Trophoblast cell (in vitro differentiated cells and primary cell): ENCODE measurements around the gene KIAA0232.

ENCODE experiments used
- DNase-seq, 2 donors: peaks; one replicate each; pipeline ENCODE4 v3.0.0-alpha.2; 2016
- H2AFZ ChIP-seq: 2 replicates; pipeline ENCODE4 v1.6.1; 2013; ENCODE audit warnings: low read length, moderate library complexity, mild to moderate bottlenecking; ENCODE audit not compliant: insufficient read depth, poor library complexity
- H2AK5ac ChIP-seq: 2 replicates; pipeline ENCODE4 v1.6.1; 2013; ENCODE audit warnings: mild to moderate bottlenecking, low read length
- H2BK120ac ChIP-seq: 2 replicates; pipeline ENCODE4 v1.6.1; 2013; ENCODE audit warnings: low read length, mild to moderate bottlenecking, moderate library complexity; ENCODE audit not compliant: insufficient read depth, poor library complexity
- H2BK12ac ChIP-seq: 2 replicates; pipeline ENCODE4 v1.6.1; 2013; ENCODE audit warnings: mild to moderate bottlenecking, low read length, moderate library complexity
- H2BK5ac ChIP-seq: 2 replicates; pipeline ENCODE4 v1.6.1; 2013; ENCODE audit warnings: low read length, low read depth, moderate library complexity, mild to moderate bottlenecking; ENCODE audit not compliant: poor library complexity
- H3K14ac ChIP-seq: 2 replicates; pipeline ENCODE4 v1.6.1; 2013; ENCODE audit warnings: mild to moderate bottlenecking, low read length
- H3K18ac ChIP-seq: 2 replicates; pipeline ENCODE4 v1.6.1; 2013; ENCODE audit warnings: mild to moderate bottlenecking, low read length
- H3K23ac ChIP-seq: 2 replicates; pipeline ENCODE4 v1.6.1; 2013; ENCODE audit warnings: low read length
- H3K27ac ChIP-seq: 2 replicates; pipeline ENCODE4 v1.5.1; 2013; ENCODE audit warnings: low read depth, mild to moderate bottlenecking, inconsistent platforms, low read length, moderate library complexity
- H3K27me3 ChIP-seq: 2 replicates; pipeline ENCODE4 v1.6.1; 2013; ENCODE audit warnings: inconsistent platforms, mild to moderate bottlenecking, low read length, moderate library complexity; ENCODE audit not compliant: insufficient read depth
- H3K36me3 ChIP-seq, 2 experiments: 1 replicate in 1 of 2; 2 replicates in 1 of 2; pipeline ENCODE4 v1.6.1; 2013; ENCODE audit warnings: low read length in 2 of 2, mild to moderate bottlenecking in 2 of 2, moderate library complexity in 1 of 2; ENCODE audit not compliant: insufficient read depth in 2 of 2, control insufficient read depth in 1 of 2
- H3K4ac ChIP-seq: 2 replicates; pipeline ENCODE4 v1.6.1; 2013; ENCODE audit warnings: low read depth, mild to moderate bottlenecking, low read length, moderate library complexity
- H3K4me1 ChIP-seq, 2 experiments: 1 replicate in 1 of 2; 2 replicates in 1 of 2; pipeline ENCODE4 v1.6.1; 2013; ENCODE audit warnings: low read length in 2 of 2, mild to moderate bottlenecking in 2 of 2, moderate library complexity in 1 of 2; ENCODE audit not compliant: insufficient read depth in 2 of 2, control insufficient read depth in 1 of 2
- H3K4me2 ChIP-seq: 2 replicates; pipeline ENCODE4 v1.6.1; 2013; ENCODE audit warnings: inconsistent platforms, mild to moderate bottlenecking, low read length, moderate library complexity
- H3K4me3 ChIP-seq: 2 replicates; pipeline ENCODE4 v1.5.1; 2013; ENCODE audit warnings: mild to moderate bottlenecking, low read depth, low read length, inconsistent platforms
- H3K79me1 ChIP-seq: one replicate; pipeline ENCODE4 v1.6.1; 2013; ENCODE audit warnings: low read length
- H3K79me2 ChIP-seq: 2 replicates; pipeline ENCODE4 v1.6.1; 2013; ENCODE audit warnings: low read length, mild to moderate bottlenecking; ENCODE audit not compliant: control insufficient read depth, insufficient read depth, poor library complexity
- H3K9ac ChIP-seq: 2 replicates; pipeline ENCODE4 v1.6.1; 2013; ENCODE audit warnings: mild to moderate bottlenecking, low read length
- H3K9me3 ChIP-seq: 2 replicates; pipeline ENCODE4 v1.6.1; 2013; ENCODE audit warnings: low read depth, mild to moderate bottlenecking, control low read depth, inconsistent platforms, low read length; ENCODE audit not compliant: insufficient read depth
- H4K12ac ChIP-seq: 2 replicates; pipeline ENCODE4 v1.6.1; 2013; ENCODE audit warnings: low read depth, mild to moderate bottlenecking, low read length, moderate library complexity
- H4K8ac ChIP-seq: 2 replicates; pipeline ENCODE4 v1.6.1; 2013; ENCODE audit warnings: low read depth, mild to moderate bottlenecking, low read length, moderate library complexity
- H4K91ac ChIP-seq: one replicate; pipeline ENCODE4 v1.6.1; 2013; ENCODE audit warnings: low read depth, mild to moderate bottlenecking, low read length, moderate library complexity
- WGBS: extraction: QIAGEN DNeasy Blood & Tissue Kit; methylation state at CpG from one replicate; pipeline ENCODE4 v1.1.7; 2013; ENCODE audit warnings: missing lambda C conversion rate; ENCODE audit not compliant: insufficient read length, insufficient coverage; ENCODE audit errors: extremely low coverage; 5-methylcytosine and 5-hydroxymethylcytosine counted together

KIAA0232 gene

DNA sequence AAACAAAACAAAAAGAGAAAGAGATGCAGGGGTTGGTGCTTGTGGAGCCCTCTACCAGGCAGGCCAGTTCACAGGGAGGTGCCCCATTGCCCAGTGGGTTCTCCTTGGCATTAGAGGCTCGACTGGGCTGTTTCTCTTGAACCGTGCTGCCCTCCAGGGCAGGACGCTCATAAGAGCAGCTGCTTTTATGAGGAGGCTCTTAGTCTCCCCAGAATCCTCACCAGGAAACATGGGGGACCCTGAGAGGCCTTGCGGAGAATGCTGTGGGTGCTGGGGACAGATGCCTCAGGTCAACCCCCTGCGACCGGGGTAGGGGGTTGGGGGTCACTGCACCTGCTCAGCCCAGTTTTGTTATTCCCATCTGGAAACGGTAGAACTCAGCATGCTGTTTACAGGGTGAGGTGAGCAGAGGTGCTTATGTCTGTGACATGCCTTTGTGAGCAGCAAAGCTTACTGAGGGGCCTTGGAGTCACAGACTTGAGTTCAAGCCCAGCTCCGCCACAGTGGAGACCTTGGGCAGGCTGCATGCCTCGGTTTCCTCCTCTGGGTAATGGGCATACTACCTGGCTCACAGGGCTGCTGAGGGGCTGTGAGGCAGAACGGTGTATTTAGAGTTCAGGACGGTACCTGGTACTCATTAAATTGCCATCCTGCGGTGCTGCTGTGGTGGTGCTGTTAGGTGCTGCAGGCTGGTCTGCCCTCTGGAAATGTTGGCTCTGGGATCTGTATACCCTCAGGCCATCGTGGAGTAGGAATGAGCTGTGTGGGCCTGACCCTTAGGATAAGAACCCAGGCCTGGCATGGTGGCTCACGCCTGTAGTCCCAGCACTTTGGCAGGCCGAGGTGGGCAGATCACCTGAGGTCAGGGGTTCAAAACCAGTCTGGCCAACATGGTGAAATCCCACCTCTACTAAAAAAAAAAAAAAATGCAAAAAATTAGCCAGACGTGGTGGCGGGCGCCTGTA, 132.8 kb downstream of the KIAA0232 start:
- Histone ChIP-seq H3K4ac (peak overlapping the region; percentile 12), H3K4me1 (peaks cover 27 to 32% of the 10 kb centered on the region in 2 experiments), H2AK5ac (peak overlapping the region; percentile 21), H3K36me3 (no peaks in the 10 kb centered on the region), H3K27ac (no peak overlapping the region), H3K27me3 (no peaks in the 10 kb centered on the region), H3K23ac (no peak overlapping the region), H2BK120ac (no peak overlapping the region), H2BK12ac (peak overlapping the region; percentile 6), H4K91ac (peak overlapping the region; percentile 55), H3K4me3 (no peak overlapping the region), H2AFZ (no peak overlapping the region), H4K8ac (no peak overlapping the region), H3K79me2 (peaks cover 4% of the 10 kb centered on the region), H3K9ac (no peak overlapping the region), H2BK5ac (no peak overlapping the region), H4K12ac (no peak overlapping the region), H3K4me2 (no peak overlapping the region), H3K79me1 (peaks cover 6% of the 10 kb centered on the region), H3K9me3 (no peaks in the 10 kb centered on the region), H3K14ac (no peak overlapping the region), H3K18ac (no peak overlapping the region)
- DNase-seq: peak in 1 of 2 donors; percentile 63
- WGBS: no CpG with 5 or more reads among the region's 18 CpGs

DNA sequence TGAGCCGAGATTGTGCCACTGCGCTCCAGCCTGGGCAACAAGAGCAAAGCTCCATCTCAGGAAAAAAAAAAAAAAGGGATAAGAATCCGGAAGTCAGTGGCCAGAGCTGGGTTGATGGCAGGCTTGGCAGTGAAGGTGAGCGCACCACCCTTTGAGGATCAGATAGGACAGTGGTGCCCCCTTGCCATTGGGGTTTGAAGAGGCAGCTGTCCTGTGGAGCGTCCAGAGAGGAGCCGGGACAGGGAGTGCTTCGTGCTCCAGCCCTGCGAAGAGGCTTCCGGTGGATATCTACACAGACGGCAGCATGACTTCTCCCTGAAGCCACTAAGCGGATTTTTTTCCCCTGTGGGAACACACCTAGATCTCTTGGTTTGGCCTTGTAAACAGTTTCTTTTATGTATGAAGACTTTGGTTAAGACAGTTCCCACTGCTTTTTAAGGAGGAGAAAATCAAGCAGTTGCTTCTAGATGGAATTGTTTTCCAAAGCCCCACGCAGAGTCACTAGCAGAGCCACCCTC, 133.6 kb downstream of the KIAA0232 start:
- H2BK5ac ChIP-seq: no peak overlapping the region
- H3K79me1 ChIP-seq: peaks cover 6% of the 10 kb centered on the region

DNA sequence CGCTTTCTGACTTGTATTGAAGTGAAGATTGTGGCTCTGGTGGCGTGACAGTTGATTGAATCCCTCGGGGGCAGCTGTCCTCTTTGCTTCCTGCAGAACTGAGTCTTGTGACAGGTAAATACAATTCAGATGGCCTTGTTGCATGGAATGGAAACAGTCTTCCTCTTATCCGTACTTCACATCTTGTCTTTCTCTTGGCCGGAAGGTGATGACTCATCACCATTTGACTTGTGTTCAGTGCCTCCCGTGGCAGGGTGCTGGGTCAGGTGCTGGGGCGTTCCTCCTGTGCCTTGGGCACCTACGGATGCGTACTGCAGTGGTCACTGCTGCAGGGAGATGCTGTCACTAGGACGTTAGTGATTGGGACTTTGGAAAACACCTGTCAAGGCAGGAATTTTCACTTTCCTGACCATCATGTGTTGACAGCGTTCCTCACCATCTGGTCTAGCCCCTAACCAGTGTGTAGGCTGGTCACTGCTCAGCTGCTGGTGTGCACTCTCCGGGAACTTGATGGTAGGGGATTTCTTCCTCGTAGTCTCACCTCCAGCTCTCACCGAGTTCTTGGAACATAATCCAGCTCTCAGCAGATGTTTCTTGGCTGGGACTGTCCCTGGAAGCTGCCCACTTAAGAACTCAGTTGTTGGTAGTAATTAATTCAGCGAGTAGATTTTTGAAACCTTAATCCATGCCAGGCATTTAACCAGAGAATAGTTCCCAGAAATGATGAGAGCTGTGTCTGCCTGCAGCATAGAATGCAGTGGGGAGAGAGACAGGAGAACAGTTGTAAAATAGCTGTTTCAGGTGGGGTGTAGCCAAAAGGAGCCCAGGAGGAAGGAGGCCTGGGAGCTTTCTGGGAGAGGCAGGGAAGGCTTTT, 134.3 kb downstream of the KIAA0232 start:
- H3K27ac ChIP-seq: peak overlapping the region; percentile 66
- peak overlapping the region; percentile 1 for H4K91ac ChIP-seq
- no peak overlapping the region for H2BK12ac ChIP-seq
- H3K23ac ChIP-seq: no peak overlapping the region
- H3K79me1 ChIP-seq: peaks cover 6% of the 10 kb centered on the region
- H3K9me3 ChIP-seq: no peaks in the 10 kb centered on the region
- H2BK120ac ChIP-seq: no peak overlapping the region
- no CpG with 5 or more reads among the region's 15 CpGs for WGBS
- no peak overlapping the region for H2BK5ac ChIP-seq
- H3K18ac ChIP-seq: no peak overlapping the region
- no peak overlapping the region for H2AK5ac ChIP-seq
- DNase-seq: peak; percentile 76 to 83
- H3K27me3 ChIP-seq: no peaks in the 10 kb centered on the region
- no peaks in the 10 kb centered on the region for H3K36me3 ChIP-seq
- H3K9ac ChIP-seq: no peak overlapping the region
- no peaks in the 10 kb centered on the region for H3K79me2 ChIP-seq
- H2AFZ ChIP-seq: no peak overlapping the region
- H3K4ac ChIP-seq: no peak overlapping the region
- no peak overlapping the region for H3K4me2 ChIP-seq
- H3K4me1 ChIP-seq: peaks cover 22 to 30% of the 10 kb centered on the region in 2 experiments
- H3K4me3 ChIP-seq: no peak overlapping the region
- H4K8ac ChIP-seq: no peak overlapping the region
- H3K14ac ChIP-seq: no peak overlapping the region
- H4K12ac ChIP-seq: no peak overlapping the region

More for the DNA sequence above, 133.6 kb downstream of the KIAA0232 start:
- no peaks in the 10 kb centered on the region for H3K9me3 ChIP-seq
- H2BK12ac ChIP-seq: peak overlapping the region; percentile 56
- H2BK120ac ChIP-seq: peak overlapping the region; percentile 64
- no peak overlapping the region for H3K9ac ChIP-seq
- H2AFZ ChIP-seq: no peak overlapping the region
- H3K27ac ChIP-seq: peak overlapping the region; percentile 66
- H3K36me3 ChIP-seq: no peaks in the 10 kb centered on the region
- H3K4me2 ChIP-seq: no peak overlapping the region
- H4K8ac ChIP-seq: peak overlapping the region; percentile 35
- no peak overlapping the region for H3K4ac ChIP-seq
- DNase-seq: no peak
- H4K12ac ChIP-seq: no peak overlapping the region
- peak overlapping the region; percentile 62 for H3K14ac ChIP-seq
- no peaks in the 10 kb centered on the region for H3K27me3 ChIP-seq
- no peaks in the 10 kb centered on the region for H3K79me2 ChIP-seq
- peak overlapping the region; percentile 22 for H3K18ac ChIP-seq
- peak overlapping the region; percentile 80 for H4K91ac ChIP-seq
- no CpG with 5 or more reads among the region's 12 CpGs for WGBS
- no peak overlapping the region for H2AK5ac ChIP-seq
- H3K4me3 ChIP-seq: no peak overlapping the region
- H3K23ac ChIP-seq: no peak overlapping the region
- H3K4me1 ChIP-seq: peaks cover 22 to 30% of the 10 kb centered on the region in 2 experiments
